ENCODE measurements around the gene KCNJ14.

KCNJ14 gene

DNA sequence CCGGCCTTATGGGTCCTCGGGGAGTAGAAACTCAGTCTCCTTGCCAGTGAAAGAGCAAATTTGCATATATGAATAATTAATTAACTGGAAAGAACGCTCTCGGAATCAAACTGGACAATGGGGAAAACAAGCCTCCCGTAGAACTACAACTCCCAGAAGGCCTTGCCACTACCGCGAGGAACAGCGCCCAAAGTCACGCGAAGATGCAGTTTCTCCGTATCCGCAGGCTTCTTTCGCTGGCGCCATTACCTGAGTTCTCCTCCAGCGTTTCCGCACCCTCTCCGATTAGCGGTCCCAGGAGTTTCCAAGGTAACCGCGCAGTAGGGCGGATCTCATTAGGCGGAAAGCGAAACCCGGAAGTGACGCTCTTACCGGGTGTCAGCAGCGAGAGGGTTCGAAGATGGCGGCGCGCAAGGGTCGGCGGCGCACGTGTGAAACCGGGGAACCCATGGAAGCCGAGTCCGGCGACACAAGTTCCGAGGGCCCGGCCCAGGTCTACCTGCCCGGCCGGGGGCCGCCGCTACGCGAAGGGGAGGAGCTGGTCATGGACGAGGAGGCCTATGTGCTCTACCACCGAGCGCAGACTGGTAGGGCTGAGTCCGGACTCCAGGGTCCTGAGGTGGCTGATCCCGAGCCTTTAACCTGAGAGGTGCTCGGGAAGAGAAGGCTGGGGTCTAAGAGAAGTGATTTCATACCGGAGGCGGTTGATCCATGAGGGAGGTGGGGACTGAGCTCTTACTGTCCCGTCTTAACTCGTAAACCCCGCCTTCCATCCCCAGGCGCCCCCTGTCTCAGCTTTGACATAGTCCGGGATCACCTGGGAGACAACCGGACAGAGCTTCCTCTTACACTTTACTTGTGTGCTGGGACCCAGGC lies 9.5 kb upstream of the KCNJ14 start, which contains the start of gene GRWD1:
Gene GRWD1, plus strand, starts transcription at position 378 of the 876 bp plus-strand sequence. Its CDS starts 23 bp downstream, at position 401.
- no peak within 1 kb of the TSS for H2BK120ac ChIP-seq (ENCODE audit: low read depth, low read length)
- peaks cover 8% of the 10 kb centered on the region for H3K4me1 ChIP-seq (ENCODE audit: control insufficient read depth, low read depth, low read length)
- peaks cover 8% of the 10 kb centered on the region for H3K79me1 ChIP-seq (ENCODE audit: low read length)
- H4K5ac ChIP-seq (ENCODE audit: low read length): no peak within 1 kb of the TSS
- peaks cover 8% of the 10 kb centered on the region for H3K36me3 ChIP-seq (ENCODE audit: control insufficient read depth, insufficient read depth, low read length)
- no CpG with 5 or more reads among the region's 61 CpGs for WGBS (ENCODE audit: extremely low coverage, insufficient coverage, low lambda C conversion rate)
- H2BK5ac ChIP-seq (ENCODE audit: low read length): no peak within 1 kb of the TSS
- H3K4me3 ChIP-seq (ENCODE audit: low read length): peak within 1 kb of the TSS; percentile 97
- H3K27me3 ChIP-seq (ENCODE audit: insufficient read depth, low read length, poor library complexity): no peaks in the 10 kb centered on the region
- no peak within 1 kb of the TSS for H2BK15ac ChIP-seq (replicated peaks; ENCODE audit: low read depth)
- peak within 1 kb of the TSS; percentile 88 for H3K9ac ChIP-seq (ENCODE audit: low read length)
- H3K18ac ChIP-seq (ENCODE audit: low read length): peak within 1 kb of the TSS; percentile 70
- no peak within 1 kb of the TSS for H3K23ac ChIP-seq (ENCODE audit: low read length)
- H3K4ac ChIP-seq (ENCODE audit: low read depth, low read length): peak within 1 kb of the TSS; percentile 43
- no peak within 1 kb of the TSS for H2AK5ac ChIP-seq (ENCODE audit: low read length)
- peak within 1 kb of the TSS; percentile 55 for H3K4me2 ChIP-seq (ENCODE audit: low read length)
- H3K27ac ChIP-seq (ENCODE audit: low read depth, low read length): peak within 1 kb of the TSS; percentile 7
- H4K8ac ChIP-seq (ENCODE audit: low read depth, low read length): peak within 1 kb of the TSS; percentile 88
- H3K79me2 ChIP-seq (ENCODE audit: control insufficient read depth, insufficient read depth, low read length): peaks cover 7% of the 10 kb centered on the region
- peak within 1 kb of the TSS; percentile 91 for H3K56ac ChIP-seq (ENCODE audit: low read length)
- DNase-seq: peak; percentile 99

DNA sequence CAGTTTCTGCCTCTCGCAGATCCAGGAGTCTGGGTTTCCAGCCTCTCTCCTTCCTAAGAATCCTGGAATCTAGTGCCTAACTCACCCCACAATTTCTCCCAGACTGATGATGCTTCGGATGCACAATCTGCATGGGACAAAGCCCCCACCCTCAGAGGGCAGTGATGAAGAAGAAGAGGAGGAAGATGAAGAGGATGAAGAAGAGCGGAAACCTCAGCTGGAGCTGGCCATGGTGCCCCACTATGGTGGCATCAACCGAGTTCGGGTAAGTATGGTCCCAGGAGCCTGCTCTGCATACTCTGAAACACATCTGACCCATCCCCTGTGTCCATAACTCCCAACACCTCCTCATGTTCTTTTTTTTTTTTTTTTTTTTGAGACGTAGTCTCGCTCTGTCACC lies 8.8 kb upstream of the KCNJ14 start:
- Histone ChIP-seq H2BK5ac (ENCODE audit: low read length) (no peak overlapping the region), H3K4me2 (ENCODE audit: low read length) (peak overlapping the region; percentile 55), H3K9ac (ENCODE audit: low read length) (peak overlapping the region; percentile 88), H3K36me3 (ENCODE audit: control insufficient read depth, insufficient read depth, low read length) (peaks cover 12% of the 10 kb centered on the region), H4K5ac (ENCODE audit: low read length) (no peak overlapping the region), H2BK120ac (ENCODE audit: low read depth, low read length) (no peak overlapping the region), H3K4ac (ENCODE audit: low read depth, low read length) (no peak overlapping the region), H3K4me1 (ENCODE audit: control insufficient read depth, low read depth, low read length) (peaks cover 8% of the 10 kb centered on the region), H2AK5ac (ENCODE audit: low read length) (no peak overlapping the region), H3K18ac (ENCODE audit: low read length) (no peak overlapping the region), H3K79me2 (ENCODE audit: control insufficient read depth, insufficient read depth, low read length) (peaks cover 7% of the 10 kb centered on the region), H3K23ac (ENCODE audit: low read length) (no peak overlapping the region), H3K56ac (ENCODE audit: low read length) (peak overlapping the region; percentile 91), H3K4me3 (ENCODE audit: low read length) (peak overlapping the region; percentile 97), H3K27me3 (ENCODE audit: insufficient read depth, low read length, poor library complexity) (no peaks in the 10 kb centered on the region), H4K8ac (ENCODE audit: low read depth, low read length) (no peak overlapping the region), H3K79me1 (ENCODE audit: low read length) (peaks cover 8% of the 10 kb centered on the region), H2BK15ac (replicated peaks; ENCODE audit: low read depth) (no peak overlapping the region), H3K27ac (ENCODE audit: low read depth, low read length) (no peak overlapping the region)
- DNase-seq: no peak
- WGBS (ENCODE audit: extremely low coverage, insufficient coverage, low lambda C conversion rate): no CpG with 5 or more reads among the region's 7 CpGs

DNA sequence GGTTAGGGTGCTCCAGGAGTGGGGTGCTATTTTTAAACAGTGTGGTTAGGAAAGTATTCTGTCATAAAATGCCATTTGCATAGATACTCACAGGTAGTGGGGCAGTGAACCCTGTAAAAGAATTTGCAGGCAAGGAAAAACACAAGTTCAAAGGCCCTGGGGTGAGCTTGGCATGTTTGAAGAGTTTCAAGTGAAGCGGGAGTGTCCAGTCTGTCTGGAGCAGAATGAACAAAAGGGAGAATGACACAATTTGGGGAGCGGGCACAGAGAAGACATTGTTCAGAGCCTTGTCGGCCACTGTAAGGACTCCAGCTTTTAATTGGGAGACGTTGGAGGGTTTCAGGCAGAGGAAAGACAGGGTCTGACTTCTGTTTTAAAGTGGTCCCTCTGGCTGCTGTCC lies 6.8 kb upstream of the KCNJ14 start:
- H3K27ac ChIP-seq (ENCODE audit: low read depth, low read length): no peak overlapping the region
- H3K79me2 ChIP-seq (ENCODE audit: control insufficient read depth, insufficient read depth, low read length): peaks cover 7% of the 10 kb centered on the region
- H3K27me3 ChIP-seq (ENCODE audit: insufficient read depth, low read length, poor library complexity): no peaks in the 10 kb centered on the region
- peaks cover 8% of the 10 kb centered on the region for H3K79me1 ChIP-seq (ENCODE audit: low read length)
- no peak overlapping the region for H2BK120ac ChIP-seq (ENCODE audit: low read depth, low read length)
- no peak overlapping the region for H2BK5ac ChIP-seq (ENCODE audit: low read length)
- H3K36me3 ChIP-seq (ENCODE audit: control insufficient read depth, insufficient read depth, low read length): peaks cover 20% of the 10 kb centered on the region
- H3K18ac ChIP-seq (ENCODE audit: low read length): no peak overlapping the region
- H3K23ac ChIP-seq (ENCODE audit: low read length): no peak overlapping the region
- no peak overlapping the region for H3K4me3 ChIP-seq (ENCODE audit: low read length)
- no peak overlapping the region for H2BK15ac ChIP-seq (replicated peaks; ENCODE audit: low read depth)
- H2AK5ac ChIP-seq (ENCODE audit: low read length): no peak overlapping the region
- no peak for DNase-seq
- no peak overlapping the region for H3K9ac ChIP-seq (ENCODE audit: low read length)
- no peak overlapping the region for H4K8ac ChIP-seq (ENCODE audit: low read depth, low read length)
- peaks cover 8% of the 10 kb centered on the region for H3K4me1 ChIP-seq (ENCODE audit: control insufficient read depth, low read depth, low read length)
- H4K5ac ChIP-seq (ENCODE audit: low read length): no peak overlapping the region
- no CpG with 5 or more reads among the region's 4 CpGs for WGBS (ENCODE audit: extremely low coverage, insufficient coverage, low lambda C conversion rate)
- H3K4ac ChIP-seq (ENCODE audit: low read depth, low read length): no peak overlapping the region
- H3K56ac ChIP-seq (ENCODE audit: low read length): no peak overlapping the region
- H3K4me2 ChIP-seq (ENCODE audit: low read length): no peak overlapping the region

GRCh38 chr19:48450441-48450840 lies 4.9 kb upstream of the KCNJ14 start:
- Histone ChIP-seq H3K4me2 (ENCODE audit: low read length) (no peak overlapping the region), H4K5ac (ENCODE audit: low read length) (no peak overlapping the region), H2BK5ac (ENCODE audit: low read length) (no peak overlapping the region), H2AK5ac (ENCODE audit: low read length) (no peak overlapping the region), H3K4me1 (ENCODE audit: control insufficient read depth, low read depth, low read length) (peaks cover 3% of the 10 kb centered on the region), H2BK15ac (replicated peaks; ENCODE audit: low read depth) (no peak overlapping the region), H3K56ac (ENCODE audit: low read length) (no peak overlapping the region), H3K4me3 (ENCODE audit: low read length) (no peak overlapping the region), H3K79me1 (ENCODE audit: low read length) (peaks cover 12% of the 10 kb centered on the region), H3K27ac (ENCODE audit: low read depth, low read length) (no peak overlapping the region), H3K27me3 (ENCODE audit: insufficient read depth, low read length, poor library complexity) (no peaks in the 10 kb centered on the region), H3K79me2 (ENCODE audit: control insufficient read depth, insufficient read depth, low read length) (peaks cover 7% of the 10 kb centered on the region), H2BK120ac (ENCODE audit: low read depth, low read length) (no peak overlapping the region), H3K36me3 (ENCODE audit: control insufficient read depth, insufficient read depth, low read length) (peaks cover 23% of the 10 kb centered on the region), H3K9ac (ENCODE audit: low read length) (no peak overlapping the region), H4K8ac (ENCODE audit: low read depth, low read length) (no peak overlapping the region), H3K18ac (ENCODE audit: low read length) (no peak overlapping the region), H3K4ac (ENCODE audit: low read depth, low read length) (no peak overlapping the region), H3K23ac (ENCODE audit: low read length) (no peak overlapping the region)
- no CpG with 5 or more reads among the region's 23 CpGs for WGBS (ENCODE audit: extremely low coverage, insufficient coverage, low lambda C conversion rate)
- no peak for DNase-seq

DNA sequence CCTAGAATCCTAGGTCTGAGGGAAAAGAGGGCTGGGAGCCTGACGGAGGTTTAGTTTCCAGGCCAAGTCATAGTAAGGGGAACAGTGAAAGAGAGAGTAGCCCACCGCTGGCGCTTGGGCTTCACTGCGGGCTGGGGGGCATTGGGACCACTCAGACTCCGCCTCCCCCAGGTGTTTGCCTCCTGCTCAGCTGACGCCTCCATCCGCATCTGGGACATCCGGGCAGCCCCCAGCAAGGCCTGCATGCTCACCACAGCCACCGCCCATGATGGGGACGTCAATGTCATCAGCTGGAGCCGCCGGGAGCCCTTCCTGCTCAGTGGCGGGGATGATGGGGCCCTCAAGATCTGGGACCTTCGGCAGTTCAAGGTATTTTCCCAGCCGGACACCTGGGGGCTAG lies 4.5 kb upstream of the KCNJ14 start:
- Histone ChIP-seq H3K4me2 (ENCODE audit: low read length) (no peak overlapping the region), H3K27ac (ENCODE audit: low read depth, low read length) (no peak overlapping the region), H4K5ac (ENCODE audit: low read length) (no peak overlapping the region), H3K18ac (ENCODE audit: low read length) (no peak overlapping the region), H3K56ac (ENCODE audit: low read length) (no peak overlapping the region), H2BK15ac (replicated peaks; ENCODE audit: low read depth) (no peak overlapping the region), H2BK5ac (ENCODE audit: low read length) (no peak overlapping the region), H3K4me3 (ENCODE audit: low read length) (no peak overlapping the region), H3K9ac (ENCODE audit: low read length) (no peak overlapping the region), H2AK5ac (ENCODE audit: low read length) (no peak overlapping the region), H3K36me3 (ENCODE audit: control insufficient read depth, insufficient read depth, low read length) (peaks cover 23% of the 10 kb centered on the region), H4K8ac (ENCODE audit: low read depth, low read length) (no peak overlapping the region), H3K79me2 (ENCODE audit: control insufficient read depth, insufficient read depth, low read length) (peaks cover 7% of the 10 kb centered on the region), H3K23ac (ENCODE audit: low read length) (no peak overlapping the region), H3K4me1 (ENCODE audit: control insufficient read depth, low read depth, low read length) (peaks cover 3% of the 10 kb centered on the region), H3K27me3 (ENCODE audit: insufficient read depth, low read length, poor library complexity) (no peaks in the 10 kb centered on the region), H3K4ac (ENCODE audit: low read depth, low read length) (no peak overlapping the region), H2BK120ac (ENCODE audit: low read depth, low read length) (no peak overlapping the region), H3K79me1 (ENCODE audit: low read length) (peaks cover 13% of the 10 kb centered on the region)
- WGBS (ENCODE audit: extremely low coverage, insufficient coverage, low lambda C conversion rate): no CpG with 5 or more reads among the region's 15 CpGs
- no peak for DNase-seq
